Right cardiac atrium (tissue), 5 donors: Measurements from ENCODE around the gene PRKCH. TPM values are rescaled to one million over a fixed set of nuclear protein-coding genes. Genes with fewer than 3 reads are reported as not detected.

ENCODE experiments used
- polyA plus RNA-seq: library from polyadenylated mRNA; stranded (reverse); fragments of 200-250 nt; gene quantifications from one replicate; pipeline ENCODE4 v1.2.3, GENCODE V29; 2013
- total RNA-seq, 4 donors: library from RNA; stranded (reverse); fragmentation: NEBNext Ultra II Directional; extraction: Animal tissue kit (Norgen Biotek cat#: 25700); gene quantifications; one replicate each; pipeline ENCODE4 v1.2.1, GENCODE V29; 2021
- donor health status: healthy with polysubstance abuse.
- donor health status: DM: no; HTN: yes; CAD: no.
- donor health status: DM: no; HTN: no; CAD: no.
- donor health status: DM: no; HTN: yes; CAD: no; lungs with severe emphysema.
- donor health status: DM: yes; HTN: yes; CAD: no.

PRKCH gene
- total and polyA plus RNA-seq, 5 donors = 11.9 to 31.3 (median 26.6) TPM

Other genes starting within 250 kb of the PRKCH start
- gene TMEM30B, start 40.2 kb upstream of the PRKCH start, total RNA-seq = 1 to 10 TPM; 1.3 to 2.2 (median 1.7) TPM
- 1.0 TPM for gene TMEM30B, start 40.2 kb upstream of the PRKCH start, polyA plus RNA-seq